CD4-positive, CD25-positive, alpha-beta regulatory T cell (primary cell): Measurements from ENCODE around the gene ESR1. TPM values are rescaled to one million over a fixed set of nuclear protein-coding genes. Genes with fewer than 3 reads are reported as not detected.
"Not testable (repeated sequence)": the region's sequence is repeated elsewhere in the genome, so short reads cannot be mapped to it uniquely, and the experiment has no call there.

Experiments
- ATAC-seq, 2 donors: fragments of 150-1000 bp; cut with Tn5 transposase; one replicate each; pipeline ENCODE4 v1.10.0; 2021; ENCODE audit warnings: low read depth in 2 of 2, moderate number of reproducible peaks in 2 of 2, moderate library complexity in 1 of 2
- DNase-seq, 3 donors: peaks; one replicate each; pipeline versions ENCODE4 v3.0.0 to v3.0.0-alpha.2; 2012 to 2022; ENCODE audit warnings: mixed read lengths in 1 of 3
- H3K27ac ChIP-seq: one replicate; pipeline ENCODE4 v1.7.0; 2013; ENCODE audit warnings: mild to moderate bottlenecking, low read length; ENCODE audit not compliant: insufficient read depth, poor library complexity, severe bottlenecking
- H3K27me3 ChIP-seq: one replicate; pipeline ENCODE4 v1.7.0; 2013; ENCODE audit warnings: low read length; ENCODE audit not compliant: control insufficient read depth, insufficient read depth
- H3K36me3 ChIP-seq: one replicate; pipeline ENCODE4 v1.7.0; 2013; ENCODE audit warnings: mild to moderate bottlenecking, low read length, moderate library complexity; ENCODE audit not compliant: control insufficient read depth, insufficient read depth
- H3K4me1 ChIP-seq: 2 replicates; pipeline ENCODE4 v1.7.0; 2013; ENCODE audit warnings: mild to moderate bottlenecking, low read length; ENCODE audit not compliant: insufficient read depth, control insufficient read depth, poor library complexity, severe bottlenecking
- H3K4me3 ChIP-seq: one replicate; pipeline ENCODE4 v1.7.0; 2013; ENCODE audit warnings: low read depth, mild to moderate bottlenecking, low read length, moderate library complexity
- H3K9me3 ChIP-seq, 2 experiments: 1 replicate in 1 of 2; 2 replicates in 1 of 2; pipeline ENCODE4 v1.7.0; 2013; ENCODE audit warnings: low read length in 2 of 2, mild to moderate bottlenecking in 1 of 2, moderate library complexity in 1 of 2; ENCODE audit not compliant: control insufficient read depth in 2 of 2
- H3K27ac Mint-ChIP-seq, 3 donors: one replicate each; pipeline ENCODE4 v1.8.0; 2020 to 2022; ENCODE audit warnings: mild to moderate bottlenecking in 3 of 3, mixed read lengths in 3 of 3, moderate library complexity in 2 of 3
- H3K27me3 Mint-ChIP-seq: one replicate; pipeline ENCODE4 v1.8.0; 2022; ENCODE audit warnings: mild to moderate bottlenecking, mixed read lengths
- H3K36me3 Mint-ChIP-seq: one replicate; pipeline ENCODE4 v1.8.0; 2020; ENCODE audit warnings: mixed read lengths
- H3K4me1 Mint-ChIP-seq, 4 donors: one replicate each; pipeline ENCODE4 v1.8.0; 2020 to 2022; ENCODE audit warnings: mixed read lengths in 4 of 4, mild to moderate bottlenecking in 1 of 4
- H3K4me3 Mint-ChIP-seq, 4 donors: one replicate each; pipeline ENCODE4 v1.8.0; 2020 to 2022; ENCODE audit warnings: mild to moderate bottlenecking in 4 of 4, mixed read lengths in 4 of 4, moderate library complexity in 3 of 4
- H3K9me3 Mint-ChIP-seq, 7 donors: one replicate each; pipeline ENCODE4 v1.8.0; 2020 to 2022; ENCODE audit warnings: mixed read lengths in 7 of 7, mild to moderate bottlenecking in 3 of 7, moderate library complexity in 2 of 7
- polyA plus RNA-seq, 4 donors: library from polyadenylated mRNA; unstranded; fragments of 300-500 nt; fragmentation: Illumina TruSeq; gene quantifications; one replicate each; pipeline ENCODE4 v1.2.3, GENCODE V29; 2021
- total RNA-seq: library from RNA; stranded (reverse); gene quantifications from one replicate; pipeline ENCODE4 v1.2.3, GENCODE V29; 2022

Gene ESR1
- total and polyA plus RNA-seq, 5 donors from 2014 or later: 0.18 to 4.7 (median 0.68) TPM

DNA sequence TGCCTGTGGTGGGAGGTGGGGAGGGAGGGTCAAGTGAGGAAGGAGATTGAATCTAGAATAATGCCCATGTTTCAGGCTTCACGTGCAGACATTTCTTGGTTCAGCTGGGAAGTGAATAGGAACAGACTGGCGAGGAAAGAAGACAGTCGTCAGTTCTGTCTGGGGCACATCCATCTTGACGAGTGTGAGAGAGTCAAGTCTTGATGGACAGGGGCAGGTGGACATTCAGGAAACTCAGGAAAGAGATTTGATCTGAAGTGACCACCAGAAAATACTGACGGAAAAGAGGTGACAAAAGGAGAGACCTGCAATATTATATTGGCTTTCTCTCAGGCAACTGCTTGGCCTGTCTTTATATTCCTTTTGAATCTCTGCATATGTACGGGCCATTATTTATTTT, 68.6 kb downstream of the ESR1 start:
- H3K4me3 Mint-ChIP-seq: no peak overlapping the region
- H3K27me3 Mint-ChIP-seq: no peaks in the 10 kb centered on the region
- Histone ChIP-seq H3K4me3 (no peak overlapping the region), H3K4me1 (no peaks in the 10 kb centered on the region), H3K27me3 (no peaks in the 10 kb centered on the region), H3K27ac (no peak overlapping the region), H3K36me3 (no peaks in the 10 kb centered on the region), H3K9me3 (no peaks in the 10 kb centered on the region)
- peaks cover 0 to 4% (median 0%) of the 10 kb centered on the region in 7 donors for H3K9me3 Mint-ChIP-seq
- DNase-seq (no peak), ATAC-seq (no peak)
- H3K36me3 Mint-ChIP-seq: no peaks in the 10 kb centered on the region
- H3K27ac Mint-ChIP-seq: no peak overlapping the region
- no peaks in the 10 kb centered on the region for H3K4me1 Mint-ChIP-seq

DNA sequence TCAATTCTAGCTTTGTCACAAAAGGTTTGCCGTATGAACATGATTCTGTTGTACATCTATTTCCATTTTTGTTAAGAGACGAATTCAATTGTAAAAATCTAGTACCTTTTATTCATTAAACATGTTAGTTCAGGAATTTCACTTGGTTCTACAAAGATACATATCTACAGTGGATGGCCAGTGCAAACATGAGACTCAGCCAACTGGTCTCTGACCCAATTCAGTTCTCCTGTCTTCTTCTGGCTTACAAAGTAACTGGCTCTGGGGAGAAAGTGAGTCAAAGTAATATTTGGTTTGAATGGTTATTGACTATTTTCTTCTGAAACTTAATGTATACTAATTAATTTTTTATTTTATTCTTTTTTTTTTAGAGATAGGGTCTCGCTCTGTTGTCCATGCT, 70.0 kb downstream of the ESR1 start:
- no peaks in the 10 kb centered on the region for H3K9me3 Mint-ChIP-seq
- H3K27me3 ChIP-seq: no peaks in the 10 kb centered on the region
- H3K4me3 ChIP-seq: no peak overlapping the region
- ATAC-seq: no peak
- H3K36me3 Mint-ChIP-seq: no peaks in the 10 kb centered on the region
- H3K27ac ChIP-seq: no peak overlapping the region
- H3K27ac Mint-ChIP-seq: no peak overlapping the region
- H3K9me3 ChIP-seq: no peaks in the 10 kb centered on the region
- no peak overlapping the region for H3K4me3 Mint-ChIP-seq
- no peaks in the 10 kb centered on the region for H3K4me1 ChIP-seq
- H3K27me3 Mint-ChIP-seq: no peaks in the 10 kb centered on the region
- no peaks in the 10 kb centered on the region for H3K4me1 Mint-ChIP-seq
- H3K36me3 ChIP-seq: no peaks in the 10 kb centered on the region
- DNase-seq: no peak

DNA sequence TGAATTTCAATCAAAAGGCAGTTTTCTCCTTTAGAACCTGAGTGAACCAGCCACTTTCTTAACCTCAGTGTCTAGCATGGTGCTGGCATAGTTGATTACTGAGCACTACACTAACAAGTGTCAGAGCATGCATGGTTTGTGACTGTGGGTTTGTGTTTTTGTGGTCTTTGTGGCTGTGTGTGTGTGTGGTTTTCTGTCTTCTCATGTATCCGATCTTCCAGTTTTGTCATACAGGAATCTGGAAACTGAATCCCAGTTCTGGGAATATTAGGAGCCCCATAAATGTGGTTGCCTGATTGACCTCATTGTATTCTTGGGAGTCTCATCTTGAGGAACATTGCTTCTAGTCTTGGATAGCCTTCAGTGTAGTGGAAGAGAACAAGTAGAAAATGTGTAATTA, 73.7 kb downstream of the ESR1 start:
- Mint-ChIP-seq H3K27ac (no peak overlapping the region), H3K4me3 (no peak overlapping the region), H3K36me3 (no peaks in the 10 kb centered on the region), H3K4me1 (no peaks in the 10 kb centered on the region), H3K27me3 (no peaks in the 10 kb centered on the region), H3K9me3 (no peaks in the 10 kb centered on the region)
- Histone ChIP-seq H3K4me3 (no peak overlapping the region), H3K27ac (no peak overlapping the region), H3K4me1 (no peaks in the 10 kb centered on the region), H3K9me3 (no peaks in the 10 kb centered on the region), H3K27me3 (no peaks in the 10 kb centered on the region), H3K36me3 (no peaks in the 10 kb centered on the region)
- ATAC-seq (no peak), DNase-seq (no peak)

DNA sequence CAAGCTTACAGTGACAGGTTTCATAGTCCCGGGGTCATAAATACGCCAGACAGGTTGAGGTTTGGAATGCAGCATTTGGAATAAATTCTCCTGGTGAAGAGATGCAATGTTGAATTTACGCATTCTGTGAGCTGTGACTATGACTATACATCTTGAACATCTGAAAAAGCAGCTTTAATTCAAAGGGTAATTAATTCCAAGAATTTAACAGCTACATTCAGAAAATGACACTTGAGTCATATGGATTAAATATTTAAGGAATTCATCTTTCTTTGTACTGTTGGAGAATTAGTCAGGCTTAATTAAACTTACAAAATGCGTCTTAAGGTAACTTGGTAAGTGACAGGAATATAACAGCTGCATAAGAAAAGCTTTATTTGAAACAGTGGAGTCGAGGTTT, 74.7 kb downstream of the ESR1 start:
- Histone ChIP-seq H3K36me3 (no peaks in the 10 kb centered on the region), H3K4me3 (no peak overlapping the region), H3K9me3 (no peaks in the 10 kb centered on the region), H3K4me1 (no peaks in the 10 kb centered on the region), H3K27me3 (no peaks in the 10 kb centered on the region), H3K27ac (no peak overlapping the region)
- Mint-ChIP-seq H3K4me3 (no peak overlapping the region), H3K27me3 (no peaks in the 10 kb centered on the region), H3K36me3 (no peaks in the 10 kb centered on the region), H3K27ac (no peak overlapping the region), H3K4me1 (no peaks in the 10 kb centered on the region), H3K9me3 (no peaks in the 10 kb centered on the region)
- no peak for DNase-seq
- no peak for ATAC-seq

DNA sequence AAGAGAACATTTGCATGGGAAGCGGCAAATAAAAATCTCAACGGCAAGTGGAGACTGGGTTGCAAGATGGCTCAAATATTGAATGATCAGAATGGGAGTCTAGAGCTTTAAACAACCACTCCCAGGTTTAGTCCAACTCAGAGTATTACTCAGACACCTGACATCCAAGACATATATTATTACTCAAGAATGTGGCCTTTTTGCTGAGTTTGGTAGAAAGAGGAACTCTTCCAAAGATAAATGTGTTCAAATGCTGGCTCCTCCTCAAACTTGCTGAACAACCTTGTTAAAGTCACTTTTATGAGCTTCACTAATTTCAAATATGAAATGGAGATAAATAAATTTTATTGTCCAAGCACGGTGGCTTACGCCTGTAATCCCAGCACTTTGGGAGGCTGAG, 77.8 kb downstream of the ESR1 start:
- Histone ChIP-seq H3K27ac (no peak overlapping the region), H3K4me3 (no peak overlapping the region), H3K4me1 (no peaks in the 10 kb centered on the region), H3K9me3 (no peaks in the 10 kb centered on the region), H3K27me3 (no peaks in the 10 kb centered on the region), H3K36me3 (no peaks in the 10 kb centered on the region)
- Mint-ChIP-seq H3K4me1 (no peaks in the 10 kb centered on the region), H3K27ac (no peak overlapping the region), H3K27me3 (no peaks in the 10 kb centered on the region), H3K36me3 (peaks cover 4% of the 10 kb centered on the region), H3K9me3 (peaks cover 0 to 3% (median 0%) of the 10 kb centered on the region in 7 donors), H3K4me3 (no peak overlapping the region)
- DNase-seq (no peak), ATAC-seq (no peak)

DNA sequence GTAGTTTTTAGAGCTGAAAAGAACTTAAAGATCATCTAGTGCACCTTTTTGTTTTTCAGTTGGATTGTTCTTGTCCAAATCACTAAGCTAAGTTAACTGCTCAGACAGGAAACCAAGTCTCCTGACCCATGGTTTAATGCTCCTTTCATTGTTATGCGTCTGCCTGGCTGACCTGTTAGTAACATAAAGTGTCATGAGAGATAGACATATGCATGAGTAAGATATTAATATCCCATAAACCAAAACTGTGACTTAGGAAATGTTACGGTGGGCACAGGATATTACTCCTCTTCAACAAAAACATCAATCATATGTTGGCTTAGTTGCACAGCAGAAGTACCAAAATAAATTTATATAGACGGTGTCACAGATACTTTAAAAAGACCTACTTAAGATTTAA, 84.0 kb downstream of the ESR1 start:
- DNase-seq (no peak), ATAC-seq (no peak)
- no peaks in the 10 kb centered on the region for H3K27me3 Mint-ChIP-seq
- Histone ChIP-seq H3K4me1 (no peaks in the 10 kb centered on the region), H3K27me3 (no peaks in the 10 kb centered on the region), H3K4me3 (no peak overlapping the region), H3K9me3 (peaks cover 0 to 1% of the 10 kb centered on the region in 2 experiments), H3K27ac (no peak overlapping the region), H3K36me3 (no peaks in the 10 kb centered on the region)
- peaks cover 0 to 6% (median 3%) of the 10 kb centered on the region in 7 donors for H3K9me3 Mint-ChIP-seq
- peaks cover 4% of the 10 kb centered on the region for H3K36me3 Mint-ChIP-seq
- no peak overlapping the region for H3K27ac Mint-ChIP-seq
- H3K4me1 Mint-ChIP-seq: no peaks in the 10 kb centered on the region
- H3K4me3 Mint-ChIP-seq: no peak overlapping the region

DNA sequence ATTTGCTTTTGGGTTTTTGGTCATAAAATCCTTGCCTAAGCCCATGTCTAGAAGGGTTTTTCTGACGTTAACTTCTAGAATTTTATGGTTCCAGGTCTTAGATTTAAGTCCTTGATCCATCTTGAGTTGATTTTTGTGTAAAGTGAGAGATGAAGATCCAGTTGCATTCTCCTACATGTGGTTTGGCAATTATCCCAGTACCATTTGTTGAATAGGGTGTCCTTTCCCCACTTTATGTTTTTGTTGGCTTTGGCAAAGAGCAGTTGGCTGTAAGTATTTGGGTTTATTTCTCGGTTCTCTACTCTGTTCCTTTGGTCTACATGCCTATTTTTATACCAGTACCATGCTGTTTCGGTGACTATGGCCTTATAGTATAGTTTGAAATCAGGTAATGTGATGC, 86.9 kb downstream of the ESR1 start:
- not testable (repeated sequence) for H3K9me3 Mint-ChIP-seq, H3K27me3 Mint-ChIP-seq, H3K4me1 Mint-ChIP-seq, H3K27me3 ChIP-seq, H3K4me1 ChIP-seq, H3K27ac ChIP-seq, DNase-seq, H3K4me3 ChIP-seq, ATAC-seq, H3K4me3 Mint-ChIP-seq, H3K36me3 Mint-ChIP-seq, H3K9me3 ChIP-seq, H3K36me3 ChIP-seq
- peak overlapping the region in 1 of 3 donors; percentile 54 for H3K27ac Mint-ChIP-seq

DNA sequence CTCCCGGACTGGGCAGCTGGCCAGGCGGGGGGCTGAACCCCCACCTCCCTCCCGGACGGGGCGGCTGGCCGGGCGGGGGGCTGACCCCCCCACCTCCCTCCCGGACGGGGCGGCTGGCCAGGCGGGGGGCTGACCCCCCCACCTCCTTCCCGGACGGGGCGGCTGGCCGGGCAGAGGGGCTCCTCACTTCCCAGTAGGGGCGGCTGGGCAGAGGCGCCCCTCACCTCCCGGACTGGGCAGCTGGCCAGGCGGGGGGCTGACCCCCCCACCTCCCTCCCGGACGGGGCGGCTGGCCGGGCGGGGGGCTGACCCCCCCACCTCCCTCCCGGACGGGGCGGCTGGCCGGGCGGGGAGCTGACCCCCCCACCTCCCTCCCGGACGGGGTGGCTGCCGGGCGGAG, 91.7 kb downstream of the ESR1 start:
- not testable (repeated sequence) for ATAC-seq

More for the DNA sequence above, 91.7 kb downstream of the ESR1 start:
- not testable (repeated sequence) for H3K4me1 Mint-ChIP-seq, H3K4me3 ChIP-seq, H3K27me3 ChIP-seq, H3K4me3 Mint-ChIP-seq, H3K36me3 Mint-ChIP-seq, H3K27ac Mint-ChIP-seq, H3K27ac ChIP-seq, H3K9me3 ChIP-seq, H3K4me1 ChIP-seq, H3K36me3 ChIP-seq, H3K27me3 Mint-ChIP-seq, DNase-seq
- peaks cover 0 to 20% (median 7%) of the 10 kb centered on the region in 7 donors for H3K9me3 Mint-ChIP-seq
